GM19372 (cell line): Measurements from ENCODE around the gene RGS6.

Experiments used
- ATAC-seq: cut with Tn5 transposase; IDR thresholded peaks from one replicate; pipeline ENCODE4 v1.9.1; 2021; ENCODE audit warnings: mild to moderate bottlenecking, low read depth, moderate library complexity; ENCODE audit not compliant: unreplicated experiment

Gene RGS6

DNA sequence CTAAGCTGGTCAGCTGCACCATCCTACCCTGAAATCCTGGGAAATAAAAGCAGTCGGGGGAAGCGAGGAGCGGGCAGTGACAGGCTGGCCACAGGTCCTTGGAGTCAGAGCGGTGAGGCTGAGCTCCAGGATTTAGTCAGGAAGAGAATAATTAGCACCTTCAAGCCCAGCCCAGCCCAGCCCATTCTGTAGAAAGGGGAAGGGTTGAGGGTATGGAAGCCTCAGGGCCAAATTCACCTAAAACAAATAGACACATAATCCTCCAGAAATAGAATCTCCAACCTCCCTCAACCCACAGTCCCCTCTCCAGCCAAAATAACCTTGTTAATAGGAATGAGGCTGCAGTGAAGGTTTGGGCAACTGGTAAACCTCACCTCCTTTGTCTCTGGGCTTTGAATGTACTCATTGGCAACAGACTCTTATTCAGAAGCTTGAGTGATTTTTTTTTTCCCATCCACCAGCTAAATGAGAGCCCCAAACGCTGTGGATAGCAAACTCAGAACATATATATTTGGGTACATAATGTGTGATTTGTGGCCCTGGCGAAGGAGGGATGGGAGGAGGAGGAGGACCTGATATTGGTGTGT is 627.5 kb downstream of the RGS6 start:
- no peak for ATAC-seq

DNA sequence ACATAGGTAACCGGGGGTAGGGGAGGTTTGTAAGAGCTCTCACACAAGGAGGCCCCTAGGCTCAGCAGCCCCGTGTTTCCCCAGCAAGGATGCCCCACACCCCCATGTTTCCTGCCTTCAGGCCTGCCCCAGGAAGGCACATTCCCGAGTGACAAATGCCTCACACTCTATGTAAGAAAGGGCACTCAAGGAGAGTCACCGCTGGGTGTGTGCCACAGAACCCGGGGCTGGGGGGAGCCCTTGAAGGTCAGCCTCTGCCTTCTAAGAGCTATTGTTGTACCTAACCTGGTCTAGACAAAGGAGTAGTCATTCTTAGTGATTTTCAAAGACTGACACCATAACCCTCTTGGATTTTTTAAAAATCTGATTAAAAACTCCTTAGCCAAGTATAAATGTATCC is 628.1 kb downstream of the RGS6 start:
- ATAC-seq: no peak

DNA sequence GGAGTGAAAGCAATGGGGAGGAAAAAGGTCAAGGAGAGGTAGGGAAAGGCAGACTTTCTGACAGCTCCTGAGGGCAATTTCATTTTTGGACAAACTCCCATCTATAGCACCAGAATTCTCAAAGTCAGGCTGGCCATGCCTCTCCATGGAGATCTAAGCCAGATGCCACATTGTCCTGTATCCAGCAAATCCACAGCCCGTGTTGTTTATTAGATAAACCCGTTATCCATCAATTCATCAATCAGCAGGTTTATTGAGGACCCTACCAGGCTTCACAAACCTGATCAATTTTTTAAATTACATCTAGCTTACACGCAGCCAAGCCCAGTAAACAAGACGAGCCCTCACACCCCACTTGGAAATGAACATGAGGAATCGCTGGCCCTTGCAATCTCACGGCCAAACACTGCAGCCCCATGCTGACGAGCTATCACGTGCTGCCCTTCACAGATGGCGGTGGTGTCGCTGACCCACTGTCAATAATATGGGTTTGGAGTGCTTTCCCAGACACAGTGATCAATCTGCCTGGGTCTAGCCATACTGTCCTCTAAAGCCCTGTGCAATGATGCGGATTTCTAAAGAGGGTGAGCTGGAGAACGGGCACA is 628.8 kb downstream of the RGS6 start:
- ATAC-seq: no peak

DNA sequence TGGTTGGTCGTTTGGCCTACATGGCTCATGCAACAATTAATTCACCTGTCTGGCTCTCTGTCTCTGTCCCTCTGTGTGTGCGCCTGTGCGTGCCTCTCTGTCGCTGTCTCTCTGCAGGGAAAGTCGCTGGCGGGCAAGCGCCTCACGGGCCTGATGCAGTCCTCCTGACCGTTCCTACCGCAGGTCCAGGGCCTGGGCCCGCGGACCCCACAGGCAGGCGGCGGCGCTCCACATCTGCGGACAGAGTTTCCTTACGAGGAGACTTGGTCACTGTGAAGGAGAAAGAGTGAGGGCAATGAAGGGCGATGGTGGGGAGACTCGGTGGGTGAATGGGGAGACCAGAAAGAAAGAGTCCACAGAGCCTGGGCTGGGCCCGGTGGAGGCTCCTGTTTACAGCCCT is 630.1 kb downstream of the RGS6 start:
- no peak for ATAC-seq

GRCh38 chr14:72563676-72564075 is 631.4 kb downstream of the RGS6 start:
- no peak for ATAC-seq

DNA sequence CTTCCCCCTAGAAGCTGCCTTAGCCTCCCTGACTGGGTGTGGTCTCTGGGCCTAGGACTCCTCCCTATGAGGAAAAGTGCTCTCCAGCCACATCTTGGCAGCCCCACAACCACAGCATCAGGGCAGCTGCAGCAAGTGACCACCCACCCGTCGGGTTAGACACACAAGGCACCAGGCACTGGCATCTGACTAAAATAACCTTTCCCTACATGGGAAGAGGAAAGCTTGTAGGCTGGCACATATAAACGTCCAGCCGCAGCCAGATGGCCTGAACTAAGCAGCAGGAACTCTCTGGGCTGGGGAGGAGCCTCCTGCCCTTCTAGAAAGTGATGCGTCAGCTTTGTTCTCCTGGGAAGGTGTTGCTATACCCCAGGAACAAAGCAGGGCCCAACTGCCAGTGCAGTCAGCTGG is 632.9 kb downstream of the RGS6 start:
- no peak for ATAC-seq

DNA sequence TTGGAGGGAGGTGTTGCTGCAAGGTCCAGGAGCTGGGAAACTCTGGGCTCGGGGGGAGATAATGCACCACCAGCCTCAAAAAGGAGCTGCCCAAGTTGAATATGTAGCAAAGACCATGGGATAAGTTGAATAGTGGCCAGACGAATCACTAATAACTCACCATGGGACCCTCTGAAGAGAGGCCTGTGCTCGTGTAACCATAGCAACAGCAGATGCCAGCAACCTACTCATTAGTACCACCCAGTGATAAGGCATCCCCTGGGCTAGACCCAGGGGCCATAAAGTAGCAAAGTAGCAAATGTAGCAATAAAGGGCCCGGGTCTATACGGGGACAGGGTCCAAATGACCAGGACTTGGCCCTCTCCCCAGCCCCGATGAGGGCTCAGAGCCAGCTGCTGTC is 633.7 kb downstream of the RGS6 start:
- no peak for ATAC-seq

GRCh38 chr14:72567226-72567625 is 635.0 kb downstream of the RGS6 start:
- ATAC-seq: no peak

GRCh38 chr14:72568296-72568992 is 636.2 kb downstream of the RGS6 start:
- no peak for ATAC-seq

GRCh38 chr14:72573725-72574417 is 641.6 kb downstream of the RGS6 start:
- ATAC-seq: no peak

- ATAC-seq: no peak
Measured at GRCh38 chr14:72574715-72575114, 642.5 kb downstream of the RGS6 start.

GRCh38 chr14:72576258-72576657 is 644.0 kb downstream of the RGS6 start:
- no peak for ATAC-seq

DNA sequence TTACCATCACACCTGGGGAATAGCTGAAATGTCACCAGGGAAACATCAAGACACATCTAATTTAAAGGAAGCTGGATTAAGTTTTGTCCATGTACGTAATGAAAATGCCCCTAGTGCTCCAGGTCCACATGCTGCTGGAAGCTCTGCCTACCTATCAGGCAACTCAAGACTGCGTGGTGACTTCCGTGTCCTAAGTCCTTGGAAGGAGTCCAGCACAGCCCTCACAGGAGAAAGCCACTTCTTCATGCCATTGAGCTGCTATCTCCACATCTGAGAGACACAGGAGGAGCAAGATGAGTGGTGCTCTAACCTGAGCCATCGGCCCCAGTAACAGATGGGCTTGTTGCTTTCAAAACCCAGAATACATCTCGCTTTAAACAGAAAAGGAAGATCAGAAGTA is 645.3 kb downstream of the RGS6 start:
- no peak for ATAC-seq

- ATAC-seq: no peak
Measured at GRCh38 chr14:72578514-72578913, 646.3 kb downstream of the RGS6 start.

- no peak for ATAC-seq
Measured at GRCh38 chr14:72582582-72582981, 650.4 kb downstream of the RGS6 start.

DNA sequence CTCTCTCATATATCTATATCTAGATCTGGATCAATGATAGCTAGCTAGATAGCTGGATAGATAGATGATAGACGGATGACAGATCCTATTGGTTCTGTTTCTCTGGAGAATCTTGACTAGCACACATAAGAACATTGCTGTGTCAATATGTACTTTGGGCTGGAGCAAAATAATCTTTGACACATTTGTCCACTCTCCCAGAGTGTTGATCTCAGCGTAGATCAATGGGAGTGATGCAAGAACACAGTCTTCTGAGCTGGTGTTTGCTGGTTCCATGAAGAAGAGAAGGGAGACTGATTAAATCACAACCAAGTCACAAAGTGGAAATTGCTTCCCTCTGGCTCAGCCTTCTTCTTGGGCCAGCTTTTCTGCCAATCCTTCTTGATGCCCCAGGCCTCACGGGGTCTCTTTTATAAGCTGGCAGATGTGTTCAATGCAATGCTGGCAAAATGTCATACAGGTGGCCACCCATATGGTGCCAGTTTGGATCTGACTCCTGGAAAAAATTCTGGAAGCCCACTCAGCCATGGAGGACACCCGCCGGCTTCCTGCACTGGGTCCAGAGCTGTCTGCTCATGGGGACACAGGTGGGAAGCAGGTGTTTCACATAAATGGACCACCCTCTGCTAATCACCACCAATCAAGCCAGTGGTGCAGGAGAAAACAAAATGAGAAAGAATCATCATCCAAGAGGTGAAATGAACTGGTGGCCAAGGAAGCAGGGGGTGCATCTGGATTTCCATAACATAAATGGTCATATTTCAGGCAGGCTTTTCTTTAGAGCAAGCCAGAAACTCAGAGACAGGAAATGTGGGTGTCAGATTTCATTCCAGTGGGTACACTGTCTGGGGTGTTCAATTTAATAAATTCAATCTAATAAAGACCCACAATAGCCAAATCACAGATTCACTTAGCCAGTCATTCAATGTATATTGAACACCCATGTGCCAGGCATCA is 651.4 kb downstream of the RGS6 start:
- ATAC-seq: no peak

- no peak for ATAC-seq
Measured at GRCh38 chr14:72588521-72588920, 656.3 kb downstream of the RGS6 start.

DNA sequence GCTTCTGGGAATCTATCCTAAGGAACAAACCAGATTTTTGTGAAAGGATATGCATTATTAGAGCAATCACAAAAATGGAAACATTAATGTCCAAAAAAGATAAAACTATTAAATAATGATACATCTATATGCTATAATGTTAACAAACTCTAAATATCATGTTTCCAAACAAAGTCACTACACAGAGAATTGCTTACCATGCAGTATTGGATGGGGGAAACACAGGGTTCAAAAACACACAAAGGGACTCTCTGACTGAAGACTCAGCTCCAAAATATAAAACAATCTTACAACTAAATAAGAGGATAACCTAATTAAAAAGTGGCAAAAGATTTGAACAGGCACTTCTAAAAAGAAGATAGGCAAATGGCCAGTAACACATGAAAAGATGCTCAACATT is 657.4 kb downstream of the RGS6 start:
- no peak for ATAC-seq

- no peak for ATAC-seq
Measured at GRCh38 chr14:72590577-72590976, 658.3 kb downstream of the RGS6 start.

DNA sequence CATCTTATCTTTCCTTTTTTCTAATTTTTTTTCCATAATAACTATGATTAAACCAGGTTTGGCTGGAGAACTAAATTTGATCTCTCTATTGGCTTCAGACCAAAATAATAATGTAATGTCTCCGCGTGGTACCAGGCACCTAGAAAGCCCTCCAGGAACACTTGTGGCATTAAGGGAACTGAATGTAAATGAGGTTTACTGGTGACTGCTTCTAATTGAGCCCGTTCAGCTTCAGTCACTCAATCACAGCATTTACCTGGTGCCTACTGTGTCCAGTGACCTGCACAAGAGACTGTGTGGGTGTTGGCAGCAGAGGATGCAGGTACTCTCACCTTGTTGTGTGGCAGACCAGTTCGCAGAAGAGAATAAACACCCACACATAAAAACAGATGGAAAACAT is 659.2 kb downstream of the RGS6 start:
- no peak for ATAC-seq
